HUES64 (cell line): ENCODE data around the gene HCFC1.

Experiments used
- H3K27ac ChIP-seq: 2 replicates; pipeline ENCODE4 v1.7.0; 2013; ENCODE audit warnings: low read depth, low read length, inconsistent platforms
- H3K27me3 ChIP-seq: 2 replicates; pipeline ENCODE4 v1.6.1; 2013; ENCODE audit warnings: mild to moderate bottlenecking, low read length; ENCODE audit not compliant: insufficient read depth
- H3K36me3 ChIP-seq: 2 replicates; pipeline ENCODE4 v1.6.1; 2013; ENCODE audit warnings: mild to moderate bottlenecking, low read length; ENCODE audit not compliant: insufficient read depth
- H3K4me1 ChIP-seq: 2 replicates; pipeline ENCODE4 v1.6.1; 2013; ENCODE audit warnings: mild to moderate bottlenecking, low read length, moderate library complexity; ENCODE audit not compliant: insufficient read depth
- H3K4me3 ChIP-seq: 2 replicates; pipeline ENCODE4 v1.5.1; 2013; ENCODE audit warnings: mild to moderate bottlenecking, low read length, moderate library complexity
- H3K9ac ChIP-seq: 2 replicates; pipeline ENCODE4 v1.6.1; 2013; ENCODE audit warnings: mild to moderate bottlenecking, low read depth, low read length
- H3K9me3 ChIP-seq: 2 replicates; pipeline ENCODE4 v1.6.1; 2013; ENCODE audit warnings: low read depth, low read length; ENCODE audit not compliant: insufficient read depth
- WGBS: fragments of 150-250, 120-280 bp; methylation state at CpG from one replicate; pipeline ENCODE4 v1.1.7; 2013; ENCODE audit warnings: missing lambda C conversion rate; 5-methylcytosine and 5-hydroxymethylcytosine counted together

Gene HCFC1

DNA sequence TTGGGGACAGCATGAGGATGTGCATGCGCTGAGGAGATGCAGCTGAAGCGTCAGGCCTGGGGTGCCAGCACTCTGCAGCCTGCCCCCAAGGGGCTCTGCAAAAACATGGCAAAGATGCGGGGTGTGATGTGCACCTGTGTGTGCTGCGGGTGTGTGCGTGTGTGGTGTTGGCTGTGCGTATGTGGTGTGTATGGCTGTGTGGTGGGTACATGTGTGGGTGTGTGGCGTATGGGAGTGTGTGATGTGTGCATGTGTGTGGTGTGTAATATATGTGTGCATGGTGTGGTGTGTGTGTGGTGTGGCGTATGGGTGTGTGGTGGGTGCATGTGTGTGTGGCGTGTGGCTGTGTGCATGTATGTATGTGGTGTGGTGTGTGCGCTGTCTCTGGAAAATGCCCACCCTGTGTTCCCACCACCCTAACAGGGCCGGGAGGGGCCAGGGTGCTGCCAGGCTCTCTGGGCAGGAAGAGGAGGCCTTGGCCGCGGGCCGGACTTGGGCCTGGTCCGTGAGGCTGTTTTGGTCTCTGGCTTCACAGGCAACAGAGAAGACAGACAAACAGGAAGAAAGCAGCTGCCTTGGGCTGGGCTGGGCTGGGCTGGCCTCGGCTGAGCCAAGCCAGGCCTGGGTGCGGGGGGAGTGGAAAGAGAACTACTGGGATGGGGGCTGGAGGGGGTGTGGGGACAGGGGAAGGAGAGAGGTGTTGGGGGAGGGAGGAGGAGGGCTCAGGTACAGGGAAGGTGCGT lies 68.2 kb downstream of the HCFC1 start:
- Histone ChIP-seq H3K36me3 (no peaks in the 10 kb centered on the region), H3K9me3 (no peaks in the 10 kb centered on the region), H3K4me1 (0 out of 2 replicates have a peak, but pooled peaks cover 4% of the 10 kb centered on the region), H3K9ac (no peak overlapping the region), H3K27me3 (no peaks in the 10 kb centered on the region), H3K4me3 (no peak overlapping the region), H3K27ac (no peak overlapping the region)
- 81% methylated on average over 16 of the region's 18 CpGs for WGBS

DNA sequence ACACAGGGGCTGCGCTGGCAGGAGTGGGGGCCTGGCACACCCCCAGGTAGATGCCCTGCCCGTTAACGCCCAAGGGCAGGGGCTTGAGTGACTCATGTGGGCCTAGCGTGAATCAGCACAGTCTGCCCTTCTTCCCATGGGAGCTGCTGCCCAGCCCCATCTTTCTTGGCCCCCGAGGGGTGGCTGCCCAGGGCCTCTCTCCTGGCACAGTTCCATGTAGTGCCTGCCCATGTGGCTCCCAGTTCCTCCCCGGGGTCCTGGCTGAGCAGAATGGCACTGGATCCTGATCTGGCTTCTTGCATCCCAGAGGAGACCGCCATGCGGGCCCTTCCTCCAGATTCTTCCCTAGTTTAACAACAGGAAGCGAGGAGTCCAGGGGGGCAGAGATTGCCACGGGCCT lies 69.2 kb downstream of the HCFC1 start:
- WGBS, result 80% methylated on average over 10 of the region's 10 CpGs
- H3K27me3 ChIP-seq, result no peaks in the 10 kb centered on the region
- H3K9ac ChIP-seq, result no peak overlapping the region
- 0 out of 2 replicates have a peak, but pooled peaks cover 4% of the 10 kb centered on the region for H3K4me1 ChIP-seq
- H3K9me3 ChIP-seq, result no peaks in the 10 kb centered on the region
- H3K4me3 ChIP-seq, result no peak overlapping the region
- no peaks in the 10 kb centered on the region for H3K36me3 ChIP-seq
- no peak overlapping the region for H3K27ac ChIP-seq

DNA sequence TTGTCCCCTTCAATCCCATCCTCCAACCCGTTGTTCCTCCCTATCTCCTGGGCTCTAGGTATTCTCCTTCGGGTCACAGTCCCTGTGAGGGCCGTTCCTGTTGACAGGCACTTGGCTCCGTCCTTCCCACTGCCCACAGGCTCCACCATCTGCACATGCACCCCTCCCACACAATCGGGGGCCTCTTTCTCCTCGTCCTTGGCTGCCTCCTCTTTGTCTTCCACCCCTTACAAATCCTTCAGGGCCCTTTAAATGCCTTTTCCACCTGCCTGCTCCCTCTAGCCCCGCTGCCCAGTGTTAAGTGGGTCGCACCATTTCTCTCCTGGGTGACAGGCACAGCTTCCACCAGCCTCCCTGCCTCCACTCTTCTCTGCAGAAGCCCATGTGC lies 69.9 kb downstream of the HCFC1 start:
- H3K27ac ChIP-seq, result no peak overlapping the region
- H3K27me3 ChIP-seq, result no peaks in the 10 kb centered on the region
- no peak overlapping the region for H3K9ac ChIP-seq
- WGBS, result 76% methylated on average over 8 of the region's 8 CpGs
- no peaks in the 10 kb centered on the region for H3K9me3 ChIP-seq
- H3K4me1 ChIP-seq, result 0 out of 2 replicates have a peak, but pooled peaks cover 4% of the 10 kb centered on the region
- no peaks in the 10 kb centered on the region for H3K36me3 ChIP-seq
- H3K4me3 ChIP-seq, result no peak overlapping the region

DNA sequence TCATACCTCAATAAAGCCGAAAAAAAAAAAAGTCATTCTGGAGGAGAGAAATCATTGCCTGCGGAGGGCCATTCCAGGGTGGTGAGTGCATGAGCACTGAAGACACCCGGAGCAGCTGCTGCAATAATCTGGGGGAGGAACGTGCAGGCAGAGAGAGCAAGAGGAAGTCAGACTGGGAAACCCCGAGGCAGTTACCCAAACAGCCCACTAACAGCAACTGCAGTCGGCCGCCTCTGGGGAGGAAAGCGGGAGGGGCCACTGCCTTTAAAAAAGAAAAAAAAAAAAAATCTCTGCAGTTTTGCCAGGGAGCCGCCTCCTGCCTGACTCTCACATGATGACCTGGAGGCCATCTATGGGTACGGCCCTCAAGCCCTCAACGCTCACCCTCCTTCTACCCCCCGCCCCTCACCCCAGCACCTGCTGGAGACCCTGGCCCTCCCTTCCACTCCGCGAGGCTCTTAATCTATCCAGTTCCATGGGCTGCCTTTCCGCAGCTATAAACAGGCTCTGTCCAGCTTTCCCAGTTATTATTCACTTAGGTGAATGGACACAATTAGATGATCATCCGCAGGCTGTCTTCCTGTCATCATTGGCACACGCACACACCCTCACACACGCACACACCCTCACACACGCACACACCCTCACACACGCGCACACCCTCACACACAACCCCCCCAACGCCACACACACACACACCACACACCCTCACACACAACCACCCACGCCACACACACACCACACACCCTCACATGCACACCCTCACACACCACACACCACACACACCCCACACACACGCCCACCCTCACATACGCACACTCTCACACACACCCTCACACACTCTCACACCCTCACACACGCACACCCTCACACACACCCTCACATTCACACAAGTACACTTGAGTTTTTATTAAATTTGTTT lies 70.5 kb downstream of the HCFC1 start:
- Histone ChIP-seq H3K27me3 (no peaks in the 10 kb centered on the region), H3K27ac (no peak overlapping the region), H3K4me3 (no peak overlapping the region), H3K4me1 (0 out of 2 replicates have a peak, but pooled peaks cover 4% of the 10 kb centered on the region), H3K36me3 (no peaks in the 10 kb centered on the region), H3K9me3 (no peaks in the 10 kb centered on the region), H3K9ac (no peak overlapping the region)
- WGBS, result 57% methylated on average over 25 of the region's 26 CpGs

DNA sequence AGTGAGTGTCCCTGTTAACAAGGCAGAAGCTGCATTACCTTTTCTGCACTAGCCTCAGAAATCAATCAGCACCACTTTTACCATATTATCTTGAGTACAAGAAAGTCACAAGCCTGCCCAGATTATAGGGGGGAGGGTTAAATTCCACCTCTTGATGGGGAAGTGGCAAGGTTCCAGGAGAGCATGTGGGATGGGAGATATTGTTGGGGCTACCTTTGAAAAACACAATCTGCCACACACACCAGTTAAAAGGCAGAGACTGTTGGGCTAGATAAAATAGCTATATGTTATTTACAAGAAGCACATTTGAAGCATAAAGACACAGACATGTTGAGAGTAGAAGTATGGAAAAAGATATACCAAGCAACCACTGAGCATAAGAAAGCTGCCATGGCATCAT lies 73.7 kb downstream of the HCFC1 start:
- no peak overlapping the region for H3K9ac ChIP-seq
- H3K27ac ChIP-seq, result no peak overlapping the region
- H3K9me3 ChIP-seq, result no peaks in the 10 kb centered on the region
- no peak overlapping the region for H3K4me3 ChIP-seq
- H3K36me3 ChIP-seq, result no peaks in the 10 kb centered on the region
- 0 out of 2 replicates have a peak, but pooled peaks cover 4% of the 10 kb centered on the region for H3K4me1 ChIP-seq
- H3K27me3 ChIP-seq, result no peaks in the 10 kb centered on the region
